CD4-positive, alpha-beta T cell treated with Interferon gamma for 1 hour (primary cell): ENCODE data around the gene PDE8A.
A peak's percentile ranks its signal among the peaks of the same experiment; 100 is the strongest.
"Not testable (repeated sequence)": the region's sequence is repeated elsewhere in the genome, so short reads cannot be mapped to it uniquely, and the experiment has no call there.

ENCODE experiments used
- DNase-seq: peaks from one replicate; pipeline ENCODE4 v3.0.0-alpha.2; 2020

The PDE8A gene

DNA sequence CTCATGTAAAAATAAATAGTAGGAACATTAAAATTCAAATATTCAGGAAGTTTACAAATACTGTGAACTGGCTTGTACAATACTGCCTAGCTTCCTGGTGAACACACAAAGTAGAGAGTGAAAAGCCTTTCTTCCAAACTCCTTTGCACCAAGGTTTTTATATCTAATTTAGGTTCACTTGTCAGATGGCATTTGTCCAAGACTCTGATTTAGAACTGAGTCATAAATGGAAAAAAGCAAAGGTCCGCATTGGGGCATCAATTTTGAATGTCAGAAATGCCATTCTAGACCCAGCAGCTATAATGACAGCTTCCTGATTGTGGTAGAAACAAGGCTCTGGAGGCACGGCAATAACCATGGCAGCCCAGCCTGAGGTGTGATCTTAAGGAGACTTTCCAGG, 160.7 kb downstream of the PDE8A start:
- DNase-seq = no peak

DNA sequence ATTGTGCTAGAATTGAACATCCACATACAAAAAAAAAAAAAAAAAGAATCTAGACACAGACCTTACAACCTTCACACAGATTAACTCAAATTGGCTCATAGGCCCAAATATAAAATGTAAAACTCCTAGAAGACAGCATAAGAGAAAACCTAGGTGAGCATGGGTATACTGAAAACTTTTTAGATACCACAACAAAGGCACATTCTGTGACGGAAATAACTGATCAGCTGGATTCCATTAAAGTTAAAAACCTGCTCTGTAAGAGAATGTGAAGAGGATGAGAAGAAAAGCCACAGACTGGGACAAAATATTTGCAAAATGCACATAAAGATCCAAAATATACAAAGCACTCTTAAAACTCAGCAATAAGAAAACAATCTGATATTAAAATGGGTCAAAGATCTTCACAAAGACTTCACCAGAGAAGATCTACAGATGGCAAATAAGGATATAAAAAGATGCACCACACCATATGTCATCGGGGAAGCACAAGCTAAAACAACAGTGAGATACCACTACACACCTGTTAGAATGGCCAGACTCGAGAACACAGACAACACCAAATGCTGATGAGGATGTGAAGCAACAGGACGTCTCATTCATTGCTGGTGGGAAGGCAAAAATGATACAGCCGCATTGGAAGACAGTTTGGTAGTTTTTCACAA, 167.9 kb downstream of the PDE8A start:
- DNase-seq = no peak

DNA sequence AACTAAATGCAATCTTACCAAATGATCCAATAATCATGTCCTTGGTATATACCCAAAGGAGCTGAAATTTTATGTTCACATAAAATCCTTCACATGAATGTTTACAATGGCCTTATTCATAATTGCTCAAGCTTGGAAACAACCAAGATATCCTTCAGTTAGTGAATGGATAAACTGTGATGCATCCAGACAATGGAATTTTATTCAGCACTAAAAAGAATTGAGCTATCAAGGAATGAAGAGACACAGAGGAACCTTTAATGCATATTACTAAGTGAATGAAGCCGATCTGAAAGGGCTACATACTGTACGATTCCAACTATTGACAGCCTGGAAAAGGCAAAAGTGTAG, 168.4 kb downstream of the PDE8A start:
- DNase-seq = no peak

DNA sequence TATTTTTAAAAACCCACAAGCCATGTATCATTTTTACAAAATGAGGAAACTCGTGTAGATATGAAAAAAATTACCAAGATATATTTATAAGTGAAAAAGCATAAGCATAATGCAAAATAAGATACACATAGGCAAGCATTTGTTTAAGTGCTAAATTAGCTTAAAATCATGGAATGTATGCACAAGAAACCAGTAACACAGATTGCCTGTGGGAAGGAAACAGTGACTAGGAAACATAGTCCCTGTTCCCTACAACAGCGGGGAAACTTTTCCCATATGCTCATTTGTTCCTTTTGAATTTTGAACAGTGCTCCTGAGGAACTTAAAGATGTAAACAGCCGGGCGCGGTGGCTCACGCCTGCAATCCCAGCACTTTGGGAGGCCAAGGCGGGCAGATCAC, 169.5 kb downstream of the PDE8A start:
- no peak for DNase-seq

DNA sequence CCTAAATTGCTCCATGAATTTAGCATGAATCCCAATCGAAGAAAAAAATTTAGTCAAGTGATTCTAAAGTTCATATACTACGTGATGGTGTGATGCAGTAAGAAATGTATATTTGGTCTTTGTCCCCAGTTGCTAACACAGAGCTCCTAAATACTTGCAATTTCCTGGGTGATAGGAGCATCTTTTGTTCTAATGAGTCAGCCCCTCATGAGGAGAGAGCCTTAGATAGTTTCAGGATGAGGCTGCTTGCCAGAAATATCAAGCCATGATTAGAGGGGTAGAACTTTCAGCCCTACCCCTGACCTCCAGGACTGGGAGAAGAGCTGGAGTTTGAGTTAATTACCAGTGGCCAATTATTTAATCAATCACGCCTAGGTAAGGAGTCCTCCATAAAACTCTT, 170.2 kb downstream of the PDE8A start:
- no peak for DNase-seq

DNA sequence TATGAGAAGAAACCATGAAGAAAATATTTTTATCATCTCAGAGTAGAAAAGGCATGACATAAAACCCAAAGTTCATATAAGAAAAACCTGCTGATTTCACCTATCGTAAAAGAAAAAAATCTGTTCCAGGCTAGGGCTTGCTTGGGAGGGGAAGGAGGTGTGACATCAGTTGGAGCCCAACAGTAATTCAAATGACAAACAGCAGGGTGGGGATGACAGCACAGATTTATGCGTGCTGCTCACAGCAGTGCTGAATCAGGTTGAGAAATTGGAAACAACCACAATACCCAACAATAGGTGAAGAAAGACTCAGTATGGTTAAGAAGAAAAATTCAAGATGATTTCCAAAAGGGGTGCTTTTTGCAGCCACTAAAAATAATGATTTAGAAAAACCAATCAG, 172.4 kb downstream of the PDE8A start:
- DNase-seq = no peak

DNA sequence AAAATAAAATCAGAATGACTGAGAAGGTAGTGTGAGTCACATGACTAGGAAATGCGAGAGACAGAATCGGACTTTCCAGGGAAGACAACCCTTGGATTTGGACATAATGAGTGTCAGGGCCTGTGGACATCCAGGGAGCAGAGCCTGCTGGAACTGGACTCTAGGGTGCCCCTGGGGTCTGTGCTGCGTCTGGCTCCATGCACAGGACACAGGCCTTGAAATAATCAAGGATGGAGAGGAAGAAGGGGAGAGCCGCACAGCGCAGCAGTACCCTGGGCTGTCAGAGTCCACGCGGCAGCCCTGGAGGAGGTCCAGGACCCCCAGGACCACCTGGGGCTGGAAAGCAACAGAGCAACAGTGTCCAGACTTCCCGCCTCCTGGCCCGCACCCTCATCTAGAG, 173.7 kb downstream of the PDE8A start:
- DNase-seq = no peak

DNA sequence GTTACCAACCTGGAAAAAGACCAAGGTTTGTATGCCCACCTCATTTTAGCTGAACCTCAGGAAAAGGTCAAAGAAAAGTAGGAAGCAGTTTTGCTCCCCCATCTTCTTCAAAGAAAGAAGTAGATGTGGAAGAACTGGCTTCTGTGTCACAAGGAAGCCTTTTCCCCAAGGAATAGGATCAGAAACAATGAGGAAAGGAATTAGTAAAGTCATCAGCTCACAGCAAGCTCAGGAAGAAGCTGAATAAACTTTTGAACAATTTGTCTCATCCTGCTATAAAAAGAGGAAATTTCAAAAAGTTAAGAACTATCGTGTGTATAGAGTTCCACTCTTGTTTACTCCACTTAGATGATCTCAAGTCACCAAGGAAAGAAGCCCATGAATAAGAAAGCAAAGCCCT, 174.2 kb downstream of the PDE8A start:
- no peak for DNase-seq

DNA sequence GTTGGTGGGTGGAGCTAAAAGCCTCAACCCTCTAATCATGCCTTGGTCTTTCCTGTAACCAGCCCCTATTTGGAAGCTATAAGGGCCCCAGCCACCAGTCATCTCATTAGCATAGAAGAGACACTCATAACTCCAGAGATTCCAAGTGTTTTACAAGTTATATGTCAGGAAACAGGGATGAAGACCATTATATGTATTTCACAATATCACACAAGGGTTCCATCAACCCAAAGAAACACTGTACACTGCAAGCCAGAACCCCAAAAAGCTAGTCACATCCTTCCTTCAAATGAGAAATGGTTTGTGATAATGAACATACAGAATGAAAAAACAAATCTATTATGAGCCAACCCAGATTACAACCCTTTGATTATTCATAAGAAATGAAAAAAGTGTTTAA, 175.7 kb downstream of the PDE8A start:
- DNase-seq = no peak

DNA sequence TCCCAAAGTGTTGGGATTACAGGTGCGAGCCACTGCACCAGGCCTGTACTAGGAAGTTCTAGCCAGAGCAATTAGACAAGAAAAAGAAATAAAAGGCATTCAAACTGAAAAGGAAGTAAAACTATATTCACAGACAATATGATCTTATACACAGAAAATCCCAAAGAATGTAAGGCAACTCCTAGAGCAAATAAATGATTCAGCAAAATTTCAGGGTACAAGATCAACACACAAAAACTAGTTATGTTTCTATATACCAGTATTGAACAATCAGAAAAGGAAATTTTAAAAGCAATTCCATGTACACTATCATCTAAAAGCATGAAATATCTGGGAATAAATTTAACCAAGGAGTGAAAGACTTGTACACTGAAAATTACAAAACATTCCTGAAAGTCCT, 180.6 kb downstream of the PDE8A start:
- DNase-seq = no peak

DNA sequence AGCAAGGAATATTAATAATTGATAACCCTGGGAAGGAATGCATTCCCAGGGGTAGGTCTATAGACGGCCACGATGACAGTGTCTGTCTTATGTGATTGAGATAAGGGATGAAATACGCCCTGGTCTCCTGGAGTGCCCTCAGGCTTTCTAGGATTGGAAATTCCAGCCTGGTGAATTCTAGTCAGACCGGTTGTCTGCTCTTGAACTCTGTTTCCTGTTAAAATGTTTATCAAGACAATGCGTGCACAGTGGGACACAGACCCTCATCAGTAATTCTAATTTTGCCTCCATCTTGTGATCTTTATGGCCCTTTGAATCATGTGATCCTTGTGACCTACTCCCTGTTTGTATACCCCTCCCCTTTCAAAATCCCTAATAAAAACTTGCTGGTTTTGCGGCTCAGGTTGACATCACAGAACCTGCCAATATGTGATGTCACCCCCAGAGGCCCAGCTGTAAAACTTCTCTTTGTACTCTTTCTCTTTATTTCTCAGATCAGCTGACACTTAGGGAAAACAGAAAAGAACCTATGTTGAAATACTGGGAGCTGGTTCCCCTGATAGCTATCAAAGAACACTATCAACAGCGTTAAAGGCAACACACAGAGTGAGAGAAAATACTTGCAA, 183.3 kb downstream of the PDE8A start:
- no peak for DNase-seq

DNA sequence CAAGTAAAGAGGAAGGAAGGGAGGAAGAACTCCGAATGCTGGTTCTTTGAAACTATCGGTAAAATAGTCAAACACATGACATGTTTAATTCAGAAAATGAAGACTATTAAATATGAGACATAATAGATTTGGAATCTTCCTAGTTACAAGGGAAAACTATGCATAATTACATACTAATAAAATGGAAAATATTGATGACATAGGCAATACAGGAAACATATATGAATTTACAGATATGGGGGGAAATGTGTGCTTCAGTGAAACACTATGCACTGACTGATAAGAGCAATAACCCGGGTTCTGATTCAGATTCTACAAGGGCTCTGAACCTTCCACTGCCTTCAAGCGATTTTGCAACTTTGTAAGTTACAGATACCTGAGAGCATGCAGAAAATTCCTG, 185.9 kb downstream of the PDE8A start:
- no peak for DNase-seq

DNA sequence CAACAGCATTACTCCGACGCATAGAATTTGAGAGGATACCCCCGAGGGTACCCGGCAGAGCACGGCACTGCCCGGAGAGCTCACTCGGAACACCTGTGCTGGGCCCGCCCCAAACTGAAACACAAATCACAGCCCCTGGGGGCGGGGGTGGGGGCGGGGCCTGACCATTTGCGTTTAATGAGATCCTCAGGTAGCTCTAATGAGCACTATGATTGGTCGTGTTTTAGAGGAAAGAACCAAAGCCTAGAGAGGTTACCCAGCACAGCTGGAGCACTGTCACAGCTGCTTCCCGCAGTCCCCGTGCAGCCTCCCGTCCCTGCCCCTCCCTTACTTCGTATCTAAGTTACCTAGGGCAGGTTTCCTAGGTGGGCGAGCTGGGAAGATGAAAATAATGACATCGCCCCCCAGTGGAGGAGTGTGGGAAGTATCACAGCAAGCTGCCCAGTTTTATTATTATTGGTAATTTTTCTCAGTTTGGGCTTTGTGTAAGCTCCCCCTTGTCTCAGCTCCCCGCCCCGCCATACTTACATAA, 187.1 kb downstream of the PDE8A start:
- peak; percentile 21 for DNase-seq

DNA sequence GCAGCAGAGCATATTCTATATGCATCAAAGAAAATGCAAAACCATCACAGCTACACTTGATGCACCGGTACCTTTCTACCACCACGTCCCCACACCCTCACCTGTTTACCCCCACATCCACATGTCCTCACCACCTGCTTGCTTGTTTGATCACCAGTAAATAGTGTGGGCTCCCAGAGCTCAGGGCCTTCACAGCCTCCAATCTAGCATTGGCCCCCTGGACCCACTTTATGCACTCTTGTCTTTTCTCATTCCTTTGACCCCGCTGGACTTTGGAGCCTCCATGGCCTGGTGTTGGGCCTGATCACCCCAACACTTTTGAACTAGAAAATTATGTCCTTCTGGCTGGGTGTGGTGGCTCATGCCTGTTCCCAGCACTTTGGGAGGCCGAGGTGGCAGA, 190.1 kb downstream of the PDE8A start:
- DNase-seq = no peak

DNA sequence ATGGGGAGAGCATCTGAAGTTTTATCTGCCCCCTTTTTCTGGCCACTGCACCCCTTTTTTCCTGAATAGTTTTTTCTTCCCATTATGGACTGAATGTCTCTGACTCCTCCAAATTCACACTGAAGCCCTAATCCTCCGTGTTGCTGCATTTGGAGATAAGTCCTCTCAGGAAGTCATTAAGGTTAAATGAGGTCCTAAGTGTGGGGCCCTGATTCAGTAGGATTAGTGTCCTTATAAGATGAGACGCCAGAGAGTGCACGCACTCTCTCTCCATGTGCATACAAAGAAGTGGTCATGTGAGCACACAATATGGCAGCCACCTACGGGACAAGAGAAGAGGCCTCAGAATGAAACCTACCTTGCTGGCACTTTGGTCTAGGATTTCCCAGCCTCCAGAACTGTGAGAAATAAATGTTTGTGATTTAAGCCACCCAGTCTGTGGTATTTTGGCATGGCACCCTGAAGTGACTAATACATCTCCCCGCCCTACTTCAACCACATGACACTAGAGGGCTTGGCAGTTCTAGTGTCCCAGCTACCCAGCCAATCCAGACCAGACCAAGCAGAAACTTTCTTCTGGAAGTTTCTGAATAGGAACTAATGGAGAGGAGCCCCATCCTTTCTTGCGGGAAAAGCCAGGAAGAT, 191.3 kb downstream of the PDE8A start:
- DNase-seq = no peak

DNA sequence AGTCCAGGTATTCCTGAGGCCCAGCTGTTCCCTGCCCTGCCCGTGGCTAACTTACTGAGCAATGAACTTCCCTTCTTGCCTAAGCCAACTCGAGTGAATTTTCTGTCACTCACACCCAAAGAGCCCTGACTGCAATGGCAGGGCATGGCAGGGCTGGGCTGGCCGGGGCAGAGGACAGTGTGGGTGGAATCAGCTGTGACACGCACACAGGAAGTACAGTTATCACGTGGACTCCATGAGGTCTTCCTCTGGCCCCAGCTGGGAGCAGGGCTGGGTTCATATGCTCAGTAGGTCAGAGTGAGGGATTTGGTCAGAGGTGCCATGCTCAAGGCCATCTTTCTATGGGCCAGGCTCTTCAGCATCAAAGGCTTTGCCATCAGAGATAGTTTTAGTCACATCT, 192.0 kb downstream of the PDE8A start:
- DNase-seq = not testable (repeated sequence)

DNA sequence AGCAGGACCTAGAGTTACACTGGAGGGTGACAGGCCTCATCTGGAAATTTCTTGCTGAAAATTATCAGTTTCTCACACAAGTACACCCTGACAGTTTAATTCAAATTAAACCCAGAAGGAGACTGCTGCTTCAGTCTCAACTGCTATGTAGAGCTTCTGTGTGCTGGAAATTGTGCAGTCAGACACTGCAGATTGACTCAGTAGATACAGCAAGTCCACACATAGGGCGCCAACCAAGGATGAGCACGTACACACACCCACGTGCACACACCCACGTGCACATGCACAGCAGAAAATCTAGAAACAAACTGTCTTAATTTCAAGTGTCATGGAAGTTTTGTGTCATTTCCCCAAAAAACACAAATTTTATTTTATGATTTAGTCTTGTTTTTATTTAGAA, 192.9 kb downstream of the PDE8A start:
- DNase-seq = no peak

DNA sequence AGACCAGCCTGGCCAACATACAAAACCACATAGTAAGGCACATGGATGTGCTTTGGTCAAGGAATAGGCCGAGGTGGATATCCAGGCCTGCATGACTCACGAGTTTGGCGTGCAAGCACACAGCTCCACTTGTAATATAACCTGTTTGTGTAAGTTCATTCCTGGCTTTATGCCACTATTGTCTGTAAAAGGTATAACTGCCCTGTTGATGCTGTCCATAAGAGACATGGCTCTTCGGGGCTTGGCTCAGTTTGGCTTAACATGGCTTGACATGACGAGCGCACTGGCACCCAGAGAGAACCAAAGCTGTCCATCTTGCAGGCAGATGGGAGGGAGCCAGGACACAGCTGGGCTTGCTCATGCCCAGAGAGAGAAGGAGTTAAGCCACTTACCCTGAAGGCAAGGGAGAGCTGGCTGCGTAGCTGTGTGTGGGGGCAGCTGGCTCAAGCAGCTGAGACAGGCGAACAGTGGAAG, 195.4 kb downstream of the PDE8A start:
- DNase-seq = not testable (repeated sequence)

DNA sequence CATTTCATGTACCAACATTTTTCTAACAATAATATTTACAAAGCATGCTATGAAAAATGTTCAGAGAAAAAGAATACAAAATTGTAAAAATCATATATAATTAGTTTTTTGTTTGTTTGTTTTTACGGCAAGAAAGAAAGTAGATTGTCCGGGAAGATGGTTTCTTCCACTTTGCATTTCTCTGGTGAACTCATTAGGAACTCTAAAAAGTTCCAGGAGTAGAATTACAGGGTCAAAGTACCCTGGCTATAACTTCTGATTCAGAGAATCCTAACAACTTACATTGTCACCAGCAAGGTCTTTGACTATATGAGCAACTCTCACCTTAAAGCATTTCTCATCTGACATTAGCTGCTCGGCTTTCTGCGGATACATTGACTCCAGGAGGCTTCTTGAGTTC, 196.7 kb downstream of the PDE8A start:
- DNase-seq = no peak

DNA sequence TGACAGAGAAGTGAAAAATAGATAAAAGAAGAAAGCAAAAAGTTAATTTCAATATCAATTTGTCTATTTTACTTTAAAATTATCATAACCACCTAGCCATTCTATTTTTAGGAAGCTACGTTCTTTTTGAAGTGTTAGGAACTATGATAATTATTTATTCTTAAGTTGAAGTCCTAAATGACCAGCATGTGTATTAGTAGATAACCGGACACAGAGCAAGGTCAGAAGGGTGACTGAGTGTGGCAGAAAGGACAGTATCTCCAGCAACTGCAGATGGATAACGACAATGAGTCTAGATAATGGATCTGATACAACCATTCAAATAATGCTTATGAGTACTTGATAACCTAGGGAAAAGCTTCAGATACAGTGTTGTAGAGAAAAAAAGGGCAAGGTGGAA, 198.0 kb downstream of the PDE8A start:
- no peak for DNase-seq

DNA sequence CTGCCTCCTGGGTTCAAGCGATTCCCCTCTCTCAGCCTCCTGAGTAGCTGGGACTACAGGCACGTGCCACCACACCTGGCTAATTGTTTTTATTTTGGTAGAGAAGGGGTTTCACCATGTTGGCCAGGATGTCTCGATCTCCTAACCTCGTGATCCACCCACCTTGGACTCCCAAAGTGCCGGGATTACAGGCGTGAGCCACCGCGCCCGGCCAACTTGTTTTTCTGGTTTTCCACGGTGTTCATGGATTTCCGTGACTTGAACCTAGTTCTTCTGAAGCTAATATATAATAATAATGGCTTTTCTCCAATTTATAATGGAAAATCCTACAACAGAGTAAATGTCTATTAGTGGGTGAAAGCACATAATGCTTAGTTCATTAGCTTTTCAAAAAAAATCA, 203.7 kb downstream of the PDE8A start:
- DNase-seq = not testable (repeated sequence)

DNA sequence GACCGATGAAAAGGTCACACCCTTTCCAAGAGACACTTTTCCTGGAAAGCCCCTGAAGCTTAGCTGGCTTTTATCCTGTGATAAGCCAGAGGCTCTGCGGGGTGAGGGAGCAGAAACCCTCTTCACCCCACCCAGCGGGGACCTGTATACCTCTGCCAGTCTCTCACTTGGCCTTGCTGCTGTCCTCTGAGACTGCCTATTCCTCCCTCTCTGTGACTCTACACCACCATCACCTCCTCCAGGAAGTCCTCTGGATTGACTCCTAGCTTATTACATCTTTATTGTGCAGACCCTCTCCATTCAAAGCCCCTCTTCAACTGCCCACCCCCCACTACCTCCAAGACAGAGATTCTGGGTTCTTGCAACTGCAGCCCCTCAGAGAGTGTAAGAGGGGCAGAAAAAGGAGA, 206.5 kb downstream of the PDE8A start:
- not testable (repeated sequence) for DNase-seq
